WERI-Rb-1 (cell line): ENCODE data around the gene LYAR.

Experiments
- DNase-seq: peaks from one replicate; pipeline ENCODE4 v3.0.0-alpha.2; 2020
- H3K27ac ChIP-seq: fragments of 250-450 bp; sonication (Bioruptor Pico); 2 replicates; pipeline ENCODE4 v1.5.1; 2020; ENCODE audit warnings: mild to moderate bottlenecking, moderate library complexity
- H3K27me3 ChIP-seq: fragments of 250-450 bp; sonication (Bioruptor Pico); 2 replicates; pipeline ENCODE4 v1.5.1; 2021; ENCODE audit warnings: mild to moderate bottlenecking, low read depth, moderate library complexity; ENCODE audit not compliant: insufficient read depth, severe bottlenecking
- H3K36me3 ChIP-seq: fragments of 250-450 bp; sonication (Bioruptor Pico); 2 replicates; pipeline ENCODE4 v1.5.1; 2020; ENCODE audit warnings: mild to moderate bottlenecking, moderate library complexity
- H3K4me3 ChIP-seq: 2 replicates; pipeline ENCODE4 v1.5.1; 2011; ENCODE audit warnings: low read depth, mild to moderate bottlenecking, control low read depth, low read length
- H3K9me3 ChIP-seq: fragments of 250-450 bp; sonication (Bioruptor Pico); 2 replicates; pipeline ENCODE4 v1.5.1; 2021; ENCODE audit warnings: mild to moderate bottlenecking, moderate library complexity; ENCODE audit not compliant: severe bottlenecking
- TF ChIP-seq, protein P1 (sequence below): IDR thresholded peaks from 2 replicates; pipeline ENCODE4 v1.5.1; 2011; ENCODE audit warnings: low read depth, mild to moderate bottlenecking, control low read depth, inconsistent platforms, low read length

Gene LYAR

DNA sequence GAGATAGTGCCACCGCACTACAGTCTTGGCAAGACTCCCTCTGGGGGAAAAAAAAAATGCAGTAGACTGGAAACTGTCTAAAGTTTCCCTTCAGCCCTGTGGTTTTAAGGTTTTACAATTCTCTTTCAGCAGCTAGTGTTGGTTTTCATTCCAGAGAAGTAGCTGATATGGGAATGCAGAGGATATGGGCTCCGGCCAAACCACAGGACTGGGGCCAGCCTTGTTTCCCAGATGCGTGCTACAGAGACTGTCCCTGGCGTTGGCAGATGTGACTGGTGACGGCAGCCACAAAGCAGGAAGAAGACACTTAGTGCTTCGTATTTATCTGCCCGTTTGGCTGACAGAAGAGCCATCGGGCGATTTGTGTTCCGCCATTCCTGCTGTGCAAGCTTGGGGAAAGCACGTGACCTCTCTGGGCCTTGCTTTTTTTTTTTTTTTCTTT is 43.3 kb upstream of the LYAR start:
- TF ChIP-seq, protein P1, sequence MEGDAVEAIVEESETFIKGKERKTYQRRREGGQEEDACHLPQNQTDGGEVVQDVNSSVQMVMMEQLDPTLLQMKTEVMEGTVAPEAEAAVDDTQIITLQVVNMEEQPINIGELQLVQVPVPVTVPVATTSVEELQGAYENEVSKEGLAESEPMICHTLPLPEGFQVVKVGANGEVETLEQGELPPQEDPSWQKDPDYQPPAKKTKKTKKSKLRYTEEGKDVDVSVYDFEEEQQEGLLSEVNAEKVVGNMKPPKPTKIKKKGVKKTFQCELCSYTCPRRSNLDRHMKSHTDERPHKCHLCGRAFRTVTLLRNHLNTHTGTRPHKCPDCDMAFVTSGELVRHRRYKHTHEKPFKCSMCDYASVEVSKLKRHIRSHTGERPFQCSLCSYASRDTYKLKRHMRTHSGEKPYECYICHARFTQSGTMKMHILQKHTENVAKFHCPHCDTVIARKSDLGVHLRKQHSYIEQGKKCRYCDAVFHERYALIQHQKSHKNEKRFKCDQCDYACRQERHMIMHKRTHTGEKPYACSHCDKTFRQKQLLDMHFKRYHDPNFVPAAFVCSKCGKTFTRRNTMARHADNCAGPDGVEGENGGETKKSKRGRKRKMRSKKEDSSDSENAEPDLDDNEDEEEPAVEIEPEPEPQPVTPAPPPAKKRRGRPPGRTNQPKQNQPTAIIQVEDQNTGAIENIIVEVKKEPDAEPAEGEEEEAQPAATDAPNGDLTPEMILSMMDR: no peak
- DNase-seq: no peak
- Histone ChIP-seq H3K27ac (no peak overlapping the region), H3K27me3 (no peaks in the 10 kb centered on the region), H3K36me3 (no peaks in the 10 kb centered on the region), H3K9me3 (no peaks in the 10 kb centered on the region), H3K4me3 (no peak overlapping the region)

DNA sequence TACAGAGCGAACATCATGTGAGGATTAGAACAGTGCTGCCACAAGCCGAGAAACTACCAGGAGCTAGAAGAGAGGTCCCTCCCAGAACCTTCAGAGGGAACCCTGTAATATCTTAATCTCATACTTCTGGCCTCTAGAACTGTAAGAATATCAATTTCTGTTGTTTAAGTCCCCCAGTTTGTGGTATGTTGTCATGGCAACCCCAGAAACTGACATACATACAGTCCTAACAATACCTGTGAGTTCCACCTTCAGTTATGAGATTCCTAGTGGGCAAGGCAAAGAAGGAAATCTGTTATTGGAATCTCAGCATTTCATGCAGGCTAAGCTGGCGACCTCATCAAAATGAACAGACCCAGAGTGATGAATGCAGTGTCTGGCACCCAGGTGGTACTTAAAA is 42.6 kb upstream of the LYAR start:
- Histone ChIP-seq H3K36me3 (no peaks in the 10 kb centered on the region), H3K27ac (no peak overlapping the region), H3K27me3 (no peaks in the 10 kb centered on the region), H3K9me3 (no peaks in the 10 kb centered on the region), H3K4me3 (no peak overlapping the region)
- DNase-seq: no peak
- TF ChIP-seq, protein P1: no peak

DNA sequence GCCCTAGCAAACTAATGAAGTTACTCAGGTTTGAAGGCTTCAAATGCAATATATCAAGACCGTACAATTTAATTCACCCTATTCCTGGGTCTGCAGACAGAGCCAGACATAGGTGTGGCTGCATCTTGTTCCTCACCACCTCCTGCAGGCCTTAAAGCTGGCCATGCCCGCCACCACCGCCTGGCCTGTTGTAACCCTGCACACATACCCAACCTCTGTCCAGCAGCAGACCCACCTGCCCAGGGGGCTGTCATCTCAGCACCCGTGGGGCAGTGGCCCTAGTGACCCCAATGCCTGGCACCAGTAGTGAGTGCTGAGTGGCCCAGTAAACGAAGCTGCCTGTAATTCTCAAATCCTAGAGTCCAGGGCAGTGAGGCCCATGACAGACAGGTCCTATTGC is 40.8 kb upstream of the LYAR start:
- TF ChIP-seq, protein P1: no peak
- no peak overlapping the region for H3K27ac ChIP-seq
- H3K4me3 ChIP-seq: no peak overlapping the region
- H3K36me3 ChIP-seq: no peaks in the 10 kb centered on the region
- no peaks in the 10 kb centered on the region for H3K9me3 ChIP-seq
- no peaks in the 10 kb centered on the region for H3K27me3 ChIP-seq
- DNase-seq: no peak

DNA sequence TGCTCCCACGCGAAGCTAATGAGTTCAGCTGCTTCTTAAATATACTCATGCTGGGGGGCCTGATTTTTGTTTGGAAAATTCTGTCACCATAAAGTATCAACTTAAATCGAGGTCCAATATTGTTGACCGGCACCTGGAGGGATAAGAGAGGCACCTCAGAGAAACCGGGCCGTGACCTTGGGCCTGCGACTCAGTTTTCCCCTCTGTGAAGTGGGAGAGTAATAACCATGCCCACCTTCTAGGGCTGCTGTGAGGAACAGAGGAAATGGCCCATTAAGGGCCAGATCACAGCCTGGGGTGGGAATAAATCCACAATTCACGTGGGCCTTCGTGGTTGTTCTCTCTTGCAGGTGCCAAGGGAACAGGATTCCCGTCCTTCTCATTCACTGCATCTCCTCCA is 39.5 kb upstream of the LYAR start:
- H3K9me3 ChIP-seq: no peaks in the 10 kb centered on the region
- H3K4me3 ChIP-seq: no peak overlapping the region
- no peaks in the 10 kb centered on the region for H3K36me3 ChIP-seq
- TF ChIP-seq, protein P1: no peak
- no peaks in the 10 kb centered on the region for H3K27me3 ChIP-seq
- DNase-seq: no peak
- H3K27ac ChIP-seq: no peak overlapping the region

DNA sequence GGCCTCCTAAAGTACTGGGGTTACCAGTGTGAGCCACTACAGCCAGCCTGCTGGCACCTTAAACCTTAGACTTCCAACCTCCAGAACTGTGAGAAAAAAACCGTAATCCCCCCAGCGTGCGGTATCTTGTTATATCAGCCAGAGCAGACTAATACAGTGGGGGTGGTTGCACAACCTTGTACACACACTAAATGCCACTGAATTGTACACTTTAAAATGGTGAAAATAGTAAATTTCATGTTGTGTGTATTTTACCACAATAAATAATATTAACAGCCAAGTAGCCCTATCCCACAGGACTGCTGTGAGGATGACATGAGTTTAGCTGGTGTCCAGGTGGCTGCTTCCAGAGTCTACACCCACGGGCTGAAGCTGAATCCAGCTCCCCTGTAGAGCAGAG is 38.9 kb upstream of the LYAR start:
- Histone ChIP-seq H3K27me3 (no peaks in the 10 kb centered on the region), H3K4me3 (no peak overlapping the region), H3K36me3 (no peaks in the 10 kb centered on the region), H3K9me3 (no peaks in the 10 kb centered on the region), H3K27ac (no peak overlapping the region)
- TF ChIP-seq, protein P1: no peak
- DNase-seq: no peak

DNA sequence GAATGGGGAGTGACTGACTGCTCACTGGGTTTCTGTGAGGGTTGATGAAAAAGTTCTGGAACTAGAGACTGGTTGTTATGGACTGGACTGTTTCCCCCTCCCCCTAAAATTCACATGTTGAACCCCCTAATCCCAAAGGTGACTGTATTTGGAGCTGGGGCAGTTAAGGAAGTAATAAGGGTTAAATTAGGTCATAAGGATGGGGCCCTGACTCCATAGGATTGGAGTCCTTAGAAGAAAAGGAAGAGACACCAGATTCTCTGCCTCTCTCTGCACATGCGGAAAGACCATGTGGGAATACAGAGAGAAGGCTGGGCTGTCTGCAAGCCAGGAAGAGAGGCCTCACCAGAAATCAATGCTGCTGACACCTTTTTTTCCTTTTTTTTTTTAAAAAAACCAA is 38.3 kb upstream of the LYAR start:
- H3K4me3 ChIP-seq: no peak overlapping the region
- H3K27ac ChIP-seq: no peak overlapping the region
- H3K9me3 ChIP-seq: no peaks in the 10 kb centered on the region
- no peak for DNase-seq
- no peaks in the 10 kb centered on the region for H3K36me3 ChIP-seq
- no peaks in the 10 kb centered on the region for H3K27me3 ChIP-seq
- TF ChIP-seq, protein P1: no peak
